ENCODE data around the gene TMEFF1.

- TF ChIP-seq CTCF (IDR thresholded peaks at IDR 0.05), result no peak
- TF ChIP-seq POLR2AphosphoS5 (IDR thresholded peaks at IDR 0.05), result no peak
Measured at GRCh38 chr9:100474082-100474923, 1.4 kb downstream of the TMEFF1 start.
